LNCaP clone FGC (cell line): ENCODE data around the gene KCTD10.
"Not testable (repeated sequence)": the region's sequence is repeated elsewhere in the genome, so short reads cannot be mapped to it uniquely, and the experiment has no call there.

Experiments used
- DNase-seq: peaks from one replicate; pipeline ENCODE4 v3.0.0-alpha.2; 2011; ENCODE audit warnings: low read depth
- H3K4me3 ChIP-seq: 2 replicates; pipeline ENCODE4 v1.5.1; 2011; ENCODE audit warnings: mild to moderate bottlenecking, low read depth, low read length, control low read depth
- CTCF ChIP-seq: IDR thresholded peaks from 2 replicates; pipeline ENCODE4 v1.5.1; 2012; ENCODE audit warnings: mild to moderate bottlenecking; ENCODE audit not compliant: control insufficient read depth, insufficient read depth; ENCODE audit errors: extremely low read depth

The KCTD10 gene

GRCh38 chr12:109423392-109423791, 53.7 kb downstream of the KCTD10 start:
- H3K4me3 ChIP-seq, result no peak overlapping the region
- no peak for DNase-seq
- no peak for TF ChIP-seq CTCF

- no peak overlapping the region for H3K4me3 ChIP-seq
- TF ChIP-seq CTCF, result no peak
- DNase-seq, result no peak
Observed at GRCh38 chr12:109422251-109422650, 54.8 kb downstream of the KCTD10 start.

- DNase-seq, result no peak
- TF ChIP-seq CTCF, result no peak
- no peak overlapping the region for H3K4me3 ChIP-seq
Observed at GRCh38 chr12:109421355-109422087, 55.6 kb downstream of the KCTD10 start.

- no peak for DNase-seq
- H3K4me3 ChIP-seq, result no peak overlapping the region
- no peak for TF ChIP-seq CTCF
Observed at GRCh38 chr12:109418848-109419480, 58.1 kb downstream of the KCTD10 start.

- not testable (repeated sequence) for DNase-seq, H3K4me3 ChIP-seq
Observed at GRCh38 chr12:109406147-109406546, 71.0 kb downstream of the KCTD10 start.

GRCh38 chr12:109404841-109405240, 72.3 kb downstream of the KCTD10 start:
- not testable (repeated sequence) for DNase-seq, H3K4me3 ChIP-seq
